GM12872 (cell line): ENCODE data around the gene EEF1A2.
A peak's percentile ranks its signal among the peaks of the same experiment; 100 is the strongest.

Source experiments
- CTCF ChIP-seq: IDR thresholded peaks from 3 replicates; pipeline ENCODE4 v1.5.1; 2011; ENCODE audit warnings: low read depth, mild to moderate bottlenecking, low read length, moderate library complexity; ENCODE audit not compliant: insufficient read depth

The EEF1A2 gene

GRCh38 chr20:63458170-63459069 is 40.5 kb downstream of the EEF1A2 start:
- TF ChIP-seq CTCF, result no peak

- TF ChIP-seq CTCF, result no peak
Observed at GRCh38 chr20:63457737-63458136, 41.1 kb downstream of the EEF1A2 start.

GRCh38 chr20:63456429-63457284 is 42.2 kb downstream of the EEF1A2 start:
- TF ChIP-seq CTCF, result no peak

- no peak for TF ChIP-seq CTCF
Observed at GRCh38 chr20:63455568-63455859, 43.4 kb downstream of the EEF1A2 start.

GRCh38 chr20:63454731-63455567 is 43.9 kb downstream of the EEF1A2 start:
- no peak for TF ChIP-seq CTCF

GRCh38 chr20:63452821-63453523 is 45.9 kb downstream of the EEF1A2 start:
- TF ChIP-seq CTCF, result 0 out of 3 replicates have a peak, but pooled peaks have one; percentile 18
